ENCODE data around the gene ARID5B. TPM values are rescaled to one million over a fixed set of nuclear protein-coding genes. Genes with fewer than 3 reads are reported as not detected.
A peak's percentile ranks its signal among the peaks of the same experiment; 100 is the strongest.

The ARID5B gene
- polyA plus RNA-seq, 1 of the 3 experiments (the other 2 are of a cell fraction): 10.9 TPM

- Histone ChIP-seq H3K4me1 (ENCODE audit: control insufficient read depth in 1 of 2, insufficient read depth in 2 of 2, low read depth in 1 of 2, low read length in 1 of 2) (peaks cover 16 to 21% of the 10 kb centered on the region in 2 experiments; a peak in 3 of 4 replicates), H3K36me3 (replicated peaks in 1 of 2; ENCODE audit: control insufficient read depth in 1 of 2, insufficient read depth in 2 of 2, low read length in 1 of 2) (no peaks in the 10 kb centered on the region), H3K4me2 (no peak overlapping the region), H3K79me2 (ENCODE audit: insufficient read depth) (no peaks in the 10 kb centered on the region), H3K9me3 (no peaks in the 10 kb centered on the region), H3K27ac (ENCODE audit: low read depth in 2 of 2, low read length in 1 of 2) (no peak overlapping the region), H3K4me3 (ENCODE audit: low read depth in 2 of 2, low read length in 1 of 2) (no peak overlapping the region), H3K9me2 (no peaks in the 10 kb centered on the region), H2AFZ (ENCODE audit: low read depth) (no peak overlapping the region), H3K27me3 (ENCODE audit: insufficient read depth) (no peaks in the 10 kb centered on the region), H3K9ac (no peak overlapping the region), H4K20me1 (ENCODE audit: insufficient read depth) (no peaks in the 10 kb centered on the region), H3F3A (replicated peaks; ENCODE audit: insufficient read depth) (peaks cover 8% of the 10 kb centered on the region)
- TF ChIP-seq ZBTB33 (IDR thresholded peaks at IDR 0.05; ENCODE audit: borderline replicate concordance, low read depth) (no peak), RXRA (IDR thresholded peaks at IDR 0.05; ENCODE audit: borderline replicate concordance, low read depth) (no peak), JUND (IDR thresholded peaks at IDR 0.05) (no peak), YY1 (IDR thresholded peaks at IDR 0.05; ENCODE audit: low read depth) (no peak), FOXM1 (IDR thresholded peaks at IDR 0.05; ENCODE audit: low read depth) (no peak), IRF3 (IDR thresholded peaks at IDR 0.05; ENCODE audit: low read depth, low read length) (no peak), FOXJ3 (CRISPR knock-in tag; IDR thresholded peaks at IDR 0.05) (no peak), CTCF (IDR thresholded peaks at IDR 0.05) (no peak), TCF12 (IDR thresholded peaks at IDR 0.05) (no peak), RAD21 (IDR thresholded peaks at IDR 0.05; ENCODE audit: low read length) (no peak), MXI1 (IDR thresholded peaks at IDR 0.05; ENCODE audit: low read depth, low read length) (no peak), NRF1 (IDR thresholded peaks at IDR 0.05; ENCODE audit: low read depth, low read length) (no peak)
- WGBS (ENCODE audit: low lambda C conversion rate): 69% methylated on average over 4 of the region's 4 CpGs
- ChIA-PET CTCF (no interaction called here), POLR2A (no interaction called here)
- no peak for DNase-seq
Measured at GRCh38 chr10:61894133-61894532, 7.4 kb upstream of the ARID5B start.

GRCh38 chr10:61895898-61896600, 5.5 kb upstream of the ARID5B start:
- ChIA-PET POLR2A (no interaction called here), CTCF (interaction anchor here (0.6 to 2.4 kb wide), 11 partner anchors 13 to 1079 kb away, joined by 3 to 16 read pairs (median 4); no protein-coding TSS in a partner anchor)
- H3K9me2 ChIP-seq: no peaks in the 10 kb centered on the region
- H2AFZ ChIP-seq (ENCODE audit: low read depth): no peak overlapping the region
- H3K27me3 ChIP-seq (ENCODE audit: insufficient read depth): no peaks in the 10 kb centered on the region
- no peak overlapping the region for H3K9ac ChIP-seq
- peaks cover 16 to 21% of the 10 kb centered on the region in 2 experiments; a peak in 3 of 4 replicates for H3K4me1 ChIP-seq (ENCODE audit: control insufficient read depth in 1 of 2, insufficient read depth in 2 of 2, low read depth in 1 of 2, low read length in 1 of 2)
- H3K4me2 ChIP-seq: no peak overlapping the region
- no peaks in the 10 kb centered on the region for H3K9me3 ChIP-seq
- H4K20me1 ChIP-seq (ENCODE audit: insufficient read depth): no peaks in the 10 kb centered on the region
- peaks cover 24% of the 10 kb centered on the region for H3F3A ChIP-seq (replicated peaks; ENCODE audit: insufficient read depth)
- 0 out of 4 replicates have a peak, but pooled peaks of 1 of the 2 experiments have one; percentile 12 for TF ChIP-seq EP300 (IDR thresholded peaks at IDR 0.05; ENCODE audit: borderline replicate concordance in 1 of 2, low read depth in 1 of 2, low read length in 1 of 2)
- no peak for TF ChIP-seq RXRA (IDR thresholded peaks at IDR 0.05; ENCODE audit: borderline replicate concordance, low read depth)
- TF ChIP-seq MAX (IDR thresholded peaks at IDR 0.05; ENCODE audit: low read depth): no peak
- TF ChIP-seq PBX3 (IDR thresholded peaks at IDR 0.05): no peak
- no peak for TF ChIP-seq IRF3 (IDR thresholded peaks at IDR 0.05; ENCODE audit: low read depth, low read length)
- no peak for TF ChIP-seq EZH2phosphoT487 (IDR thresholded peaks at IDR 0.05; ENCODE audit: borderline replicate concordance, low read depth)
- H3K36me3 ChIP-seq (replicated peaks in 1 of 2; ENCODE audit: control insufficient read depth in 1 of 2, insufficient read depth in 2 of 2, low read length in 1 of 2): no peaks in the 10 kb centered on the region
- H3K79me2 ChIP-seq (ENCODE audit: insufficient read depth): peaks cover 3% of the 10 kb centered on the region; the same call in 1 of the 2 replicates
- H3K27ac ChIP-seq (ENCODE audit: low read depth in 2 of 2, low read length in 1 of 2): no peak overlapping the region
- no peak overlapping the region for H3K4me3 ChIP-seq (ENCODE audit: low read depth in 2 of 2, low read length in 1 of 2)
- WGBS (ENCODE audit: low lambda C conversion rate): 79% methylated on average over 6 of the region's 6 CpGs
- no peak for DNase-seq
